Measurements from ENCODE around the gene HORMAD2.

Gene HORMAD2

DNA sequence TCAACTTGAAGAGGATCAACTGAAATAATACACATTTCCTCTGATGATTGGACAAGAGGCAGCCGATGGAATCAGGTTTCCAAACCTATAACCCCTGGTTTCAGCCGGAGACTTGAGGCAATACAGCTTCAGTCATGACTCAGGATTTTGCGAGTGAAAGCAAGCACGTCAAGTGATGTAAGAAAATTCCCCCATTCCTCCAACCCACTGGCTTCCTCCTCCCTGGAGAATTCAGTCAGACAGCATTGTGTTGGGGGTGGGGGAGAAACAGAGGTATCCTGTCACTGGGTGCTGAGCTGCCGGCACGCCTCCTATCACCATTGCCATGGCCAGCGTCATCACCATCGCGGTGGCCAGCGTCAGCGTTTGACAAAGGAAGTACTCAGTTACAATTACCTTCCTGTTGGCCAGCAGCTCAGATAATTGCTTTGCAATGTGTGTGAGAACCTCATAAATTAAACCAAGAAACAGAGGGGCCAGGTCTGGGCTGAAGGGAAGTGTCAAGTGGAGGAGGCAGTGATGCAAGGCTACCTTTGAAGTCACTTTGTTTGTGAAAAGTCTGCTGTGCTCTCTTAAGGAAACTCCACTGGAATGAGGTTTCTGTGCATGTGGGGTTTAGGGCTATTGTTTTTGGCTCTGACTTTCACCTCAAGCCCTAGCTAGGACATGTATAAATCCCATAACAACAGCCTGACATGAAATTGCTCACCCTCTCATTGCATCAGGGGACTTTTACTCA, 116.0 kb downstream of the HORMAD2 start (continued):
- TF ChIP-seq TRIM28 (IDR thresholded peaks at IDR 0.05; ENCODE audit: borderline replicate concordance, low read length) (peak; percentile 96), RBAK (tag by site-specific recombination; IDR thresholded peaks at IDR 0.05) (no peak), GLI2 (tag by site-specific recombination; IDR thresholded peaks at IDR 0.05; ENCODE audit: borderline replicate concordance, low read depth) (0 out of 2 replicates have a peak, but pooled peaks have one; percentile 52), ZBTB21 (tag by site-specific recombination; IDR thresholded peaks at IDR 0.05) (peak; percentile 95), ZNF426 (tag by site-specific recombination; IDR thresholded peaks at IDR 0.05) (no peak), BCL11A (tag by site-specific recombination; IDR thresholded peaks at IDR 0.05; ENCODE audit: low read depth) (peak; percentile 31; the same call in 1 of the 2 replicates), ZNF221 (tag by site-specific recombination; IDR thresholded peaks at IDR 0.05; ENCODE audit: borderline replicate concordance) (no peak), SP3 (tag by site-specific recombination; IDR thresholded peaks at IDR 0.05) (peak; percentile 60), ZNF324 (tag by site-specific recombination; IDR thresholded peaks at IDR 0.05) (peak; percentile 61), ZFHX2 (tag by site-specific recombination; conservative IDR thresholded peaks at IDR 0.05) (peak; percentile 60), MYNN (tag by site-specific recombination; IDR thresholded peaks at IDR 0.05; ENCODE audit: borderline replicate concordance) (peak; percentile 99), ZSCAN5A (tag by site-specific recombination; IDR thresholded peaks at IDR 0.05) (0 out of 2 replicates have a peak, but pooled peaks have one; percentile 70), INSM2 (tag by site-specific recombination; IDR thresholded peaks at IDR 0.05) (peak; percentile 98), ZNF501 (tag by site-specific recombination; IDR thresholded peaks at IDR 0.05) (no peak), KLF7 (tag by site-specific recombination; IDR thresholded peaks at IDR 0.05; ENCODE audit: borderline replicate concordance) (no peak), HOXC10 (CRISPR knock-in tag; IDR thresholded peaks at IDR 0.05) (no peak), ZNF692 (tag by site-specific recombination; IDR thresholded peaks at IDR 0.05) (peak; percentile 83), SP2 (tag by site-specific recombination; IDR thresholded peaks at IDR 0.05) (peak; percentile 78), ZNF398 (tag by site-specific recombination; IDR thresholded peaks at IDR 0.05) (peak; percentile 56; the same call in 1 of the 2 replicates), ZIC2 (tag by site-specific recombination; IDR thresholded peaks at IDR 0.05) (no peak), ZNF623 (tag by site-specific recombination; IDR thresholded peaks at IDR 0.05) (peak; percentile 21; the same call in 1 of the 2 replicates), HOXD13 (CRISPR knock-in tag; IDR thresholded peaks at IDR 0.05; ENCODE audit: borderline replicate concordance) (no peak)
- TF ChIP-seq, protein P1, sequence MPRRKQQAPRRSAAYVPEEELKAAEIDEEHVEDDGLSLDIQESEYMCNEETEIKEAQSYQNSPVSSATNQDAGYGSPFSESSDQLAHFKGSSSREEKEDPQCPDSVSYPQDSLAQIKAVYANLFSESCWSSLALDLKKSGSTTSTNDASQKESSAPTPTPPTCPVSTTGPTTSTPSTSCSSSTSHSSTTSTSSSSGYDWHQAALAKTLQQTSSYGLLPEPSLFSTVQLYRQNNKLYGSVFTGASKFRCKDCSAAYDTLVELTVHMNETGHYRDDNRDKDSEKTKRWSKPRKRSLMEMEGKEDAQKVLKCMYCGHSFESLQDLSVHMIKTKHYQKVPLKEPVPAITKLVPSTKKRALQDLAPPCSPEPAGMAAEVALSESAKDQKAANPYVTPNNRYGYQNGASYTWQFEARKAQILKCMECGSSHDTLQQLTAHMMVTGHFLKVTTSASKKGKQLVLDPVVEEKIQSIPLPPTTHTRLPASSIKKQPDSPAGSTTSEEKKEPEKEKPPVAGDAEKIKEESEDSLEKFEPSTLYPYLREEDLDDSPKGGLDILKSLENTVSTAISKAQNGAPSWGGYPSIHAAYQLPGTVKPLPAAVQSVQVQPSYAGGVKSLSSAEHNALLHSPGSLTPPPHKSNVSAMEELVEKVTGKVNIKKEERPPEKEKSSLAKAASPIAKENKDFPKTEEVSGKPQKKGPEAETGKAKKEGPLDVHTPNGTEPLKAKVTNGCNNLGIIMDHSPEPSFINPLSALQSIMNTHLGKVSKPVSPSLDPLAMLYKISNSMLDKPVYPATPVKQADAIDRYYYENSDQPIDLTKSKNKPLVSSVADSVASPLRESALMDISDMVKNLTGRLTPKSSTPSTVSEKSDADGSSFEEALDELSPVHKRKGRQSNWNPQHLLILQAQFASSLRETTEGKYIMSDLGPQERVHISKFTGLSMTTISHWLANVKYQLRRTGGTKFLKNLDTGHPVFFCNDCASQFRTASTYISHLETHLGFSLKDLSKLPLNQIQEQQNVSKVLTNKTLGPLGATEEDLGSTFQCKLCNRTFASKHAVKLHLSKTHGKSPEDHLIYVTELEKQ (tag by site-specific recombination; IDR thresholded peaks at IDR 0.05; ENCODE audit: borderline replicate concordance): peak; percentile 94
- TF ChIP-seq, protein P2, sequence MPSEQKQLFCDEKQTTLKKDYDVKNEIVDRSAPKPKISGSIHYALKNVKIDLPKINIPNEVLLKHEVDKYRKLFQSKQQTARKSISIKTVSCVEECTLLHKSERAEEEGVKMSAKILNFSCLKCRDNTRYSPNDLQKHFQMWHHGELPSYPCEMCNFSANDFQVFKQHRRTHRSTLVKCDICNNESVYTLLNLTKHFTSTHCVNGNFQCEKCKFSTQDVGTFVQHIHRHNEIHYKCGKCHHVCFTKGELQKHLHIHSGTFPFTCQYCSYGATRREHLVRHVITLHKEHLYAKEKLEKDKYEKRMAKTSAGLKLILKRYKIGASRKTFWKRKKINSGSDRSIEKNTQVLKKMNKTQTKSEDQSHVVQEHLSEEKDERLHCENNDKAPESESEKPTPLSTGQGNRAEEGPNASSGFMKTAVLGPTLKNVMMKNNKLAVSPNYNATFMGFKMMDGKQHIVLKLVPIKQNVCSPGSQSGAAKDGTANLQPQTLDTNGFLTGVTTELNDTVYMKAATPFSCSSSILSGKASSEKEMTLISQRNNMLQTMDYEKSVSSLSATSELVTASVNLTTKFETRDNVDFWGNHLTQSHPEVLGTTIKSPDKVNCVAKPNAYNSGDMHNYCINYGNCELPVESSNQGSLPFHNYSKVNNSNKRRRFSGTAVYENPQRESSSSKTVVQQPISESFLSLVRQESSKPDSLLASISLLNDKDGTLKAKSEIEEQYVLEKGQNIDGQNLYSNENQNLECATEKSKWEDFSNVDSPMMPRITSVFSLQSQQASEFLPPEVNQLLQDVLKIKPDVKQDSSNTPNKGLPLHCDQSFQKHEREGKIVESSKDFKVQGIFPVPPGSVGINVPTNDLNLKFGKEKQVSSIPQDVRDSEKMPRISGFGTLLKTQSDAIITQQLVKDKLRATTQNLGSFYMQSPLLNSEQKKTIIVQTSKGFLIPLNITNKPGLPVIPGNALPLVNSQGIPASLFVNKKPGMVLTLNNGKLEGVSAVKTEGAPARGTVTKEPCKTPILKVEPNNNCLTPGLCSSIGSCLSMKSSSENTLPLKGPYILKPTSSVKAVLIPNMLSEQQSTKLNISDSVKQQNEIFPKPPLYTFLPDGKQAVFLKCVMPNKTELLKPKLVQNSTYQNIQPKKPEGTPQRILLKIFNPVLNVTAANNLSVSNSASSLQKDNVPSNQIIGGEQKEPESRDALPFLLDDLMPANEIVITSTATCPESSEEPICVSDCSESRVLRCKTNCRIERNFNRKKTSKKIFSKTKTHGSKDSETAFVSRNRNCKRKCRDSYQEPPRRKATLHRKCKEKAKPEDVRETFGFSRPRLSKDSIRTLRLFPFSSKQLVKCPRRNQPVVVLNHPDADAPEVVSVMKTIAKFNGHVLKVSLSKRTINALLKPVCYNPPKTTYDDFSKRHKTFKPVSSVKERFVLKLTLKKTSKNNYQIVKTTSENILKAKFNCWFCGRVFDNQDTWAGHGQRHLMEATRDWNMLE (tag by site-specific recombination; conservative IDR thresholded peaks at IDR 0.05; ENCODE audit: low read depth): peak; percentile 45
